ENCODE measurements around the gene MIPOL1.

- TF ChIP-seq CTCF (IDR thresholded peaks at IDR 0.05; ENCODE audit: extremely low read depth in 1 of 2, insufficient read depth in 1 of 2, low read depth in 1 of 2, low read length in 2 of 2) = no peak
- TF ChIP-seq POLR2A (IDR thresholded peaks at IDR 0.05; ENCODE audit: low read depth, low read length) = no peak
- no peak for TF ChIP-seq MYC (IDR thresholded peaks at IDR 0.05; ENCODE audit: low read depth, low read length)
- TF ChIP-seq POLR2AphosphoS5 (IDR thresholded peaks at IDR 0.05; ENCODE audit: insufficient read depth, low read depth, low read length) = no peak
- no peak for TF ChIP-seq GATA2 (IDR thresholded peaks at IDR 0.05; ENCODE audit: insufficient read depth, insufficient read length, low read depth, low read length)
These were observed 361.6 kb downstream of the MIPOL1 start for GRCh38 chr14:37559386-37559785.
